Measurements from ENCODE around the gene CNTFR. TPM values are rescaled to one million over a fixed set of nuclear protein-coding genes. Genes with fewer than 3 reads are reported as not detected.

CNTFR gene
- total and polyA plus RNA-seq, 12 donors, result 1.1 to 15.2 (median 3.8) TPM

- no peak for TF ChIP-seq POLR2A (IDR thresholded peaks at IDR 0.05)
- TF ChIP-seq CTCF (IDR thresholded peaks at IDR 0.05), result no peak
These were observed 18.1 kb downstream of the CNTFR start for GRCh38 chr9:34571481-34571810.

GRCh38 chr9:34570809-34571480 lies 18.6 kb downstream of the CNTFR start:
- H3K4me1 ChIP-seq (replicated peaks in 1 of 2), result no peaks in the 10 kb centered on the region
- TF ChIP-seq POLR2A (IDR thresholded peaks at IDR 0.05) (no peak), CTCF (IDR thresholded peaks at IDR 0.05) (no peak)
- no peak overlapping the region for H3K4me3 ChIP-seq
- WGBS, 4 donors, result 81 to 86% (median 84%) methylated on average over 5 to 7 of the region's 7 CpGs
- H3K27me3 ChIP-seq, result no peaks in the 10 kb centered on the region
- no peaks in the 10 kb centered on the region for H3K9me3 ChIP-seq (replicated peaks in 1 of 3)
- H3K27ac ChIP-seq, result peak overlapping the region in 2 of 5 donors; percentile 16 to 26
- DNase-seq, result no peak
- H3K36me3 ChIP-seq (replicated peaks in 1 of 2), result no peaks in the 10 kb centered on the region
- intact Hi-C loops (cut with DNase I), result no loop called here

More at GRCh38 chr9:34571481-34571810, 18.1 kb downstream of the CNTFR start:
- no peak overlapping the region for H3K4me3 ChIP-seq
- 50 to 78% (median 67%) methylated on average over 4 to 12 of the region's 12 CpGs for WGBS, 4 donors
- intact Hi-C loops (cut with DNase I), result no loop called here
- H3K36me3 ChIP-seq (replicated peaks in 1 of 2), result no peaks in the 10 kb centered on the region
- no peaks in the 10 kb centered on the region for H3K27me3 ChIP-seq
- no peaks in the 10 kb centered on the region for H3K4me1 ChIP-seq (replicated peaks in 1 of 2)
- H3K9me3 ChIP-seq (replicated peaks in 1 of 3), result no peaks in the 10 kb centered on the region
- no peak for DNase-seq
- no peak overlapping the region for H3K27ac ChIP-seq

GRCh38 chr9:34570376-34570775 lies 19.1 kb downstream of the CNTFR start:
- Histone ChIP-seq H3K4me3 (no peak overlapping the region), H3K27ac (peak overlapping the region in 2 of 5 donors; percentile 16 to 26), H3K36me3 (replicated peaks in 1 of 2) (no peaks in the 10 kb centered on the region), H3K4me1 (replicated peaks in 1 of 2) (no peaks in the 10 kb centered on the region), H3K9me3 (replicated peaks in 1 of 3) (no peaks in the 10 kb centered on the region), H3K27me3 (no peaks in the 10 kb centered on the region)
- DNase-seq, result no peak
- intact Hi-C loops (cut with DNase I), result no loop called here
- 60 to 65% (median 64%) methylated on average over 11 of the region's 11 CpGs for WGBS, 4 donors
- TF ChIP-seq CTCF (IDR thresholded peaks at IDR 0.05) (no peak), POLR2A (IDR thresholded peaks at IDR 0.05) (no peak)

GRCh38 chr9:34568774-34569173 lies 20.8 kb downstream of the CNTFR start:
- intact Hi-C loops (cut with DNase I), result no loop called here
- H3K4me3 ChIP-seq, result no peak overlapping the region
- WGBS, 4 donors, result 60 to 88% (median 82%) methylated on average over 3 to 12 of the region's 12 CpGs

More at GRCh38 chr9:34568774-34569173, 20.8 kb downstream of the CNTFR start:
- TF ChIP-seq CTCF (IDR thresholded peaks at IDR 0.05) (no peak), POLR2A (IDR thresholded peaks at IDR 0.05) (no peak)
- H3K9me3 ChIP-seq (replicated peaks in 1 of 3), result no peaks in the 10 kb centered on the region
- no peaks in the 10 kb centered on the region for H3K36me3 ChIP-seq (replicated peaks in 1 of 2)
- no peaks in the 10 kb centered on the region for H3K27me3 ChIP-seq
- DNase-seq, result no peak
- no peaks in the 10 kb centered on the region for H3K4me1 ChIP-seq (replicated peaks in 1 of 2)
- no peak overlapping the region for H3K27ac ChIP-seq
